WTC11 (cell line): ENCODE results near the gene PROM2. TPM values are rescaled to one million over a fixed set of nuclear protein-coding genes. Genes with fewer than 3 reads are reported as not detected.

Experiments
- ATAC-seq: fragments of 200-7000 bp; cut with Tn5 transposase; 2 replicates; pipeline ENCODE4 v1.10.0; 2021; ENCODE audit warnings: mild to moderate bottlenecking, moderate library complexity
- CTCF ChIA-PET: fragments of 300-600 bp; sonication (Branson Sonifier 250); formaldehyde crosslinking; loops from one replicate; lab custom pipeline; 2021; ENCODE audit warnings: antibody characterized with exemption; lab: Charles Lee
- POLR2A ChIA-PET: fragments of 350-600 bp; sonication (Branson Sonifier 250); formaldehyde crosslinking; loops from one replicate; lab custom pipeline; 2021; ENCODE audit warnings: antibody characterized with exemption; lab: Charles Lee
- DNase-seq: peaks from one replicate; pipeline ENCODE4 v3.0.0; 2021; ENCODE audit warnings: low spot score
- H3K27ac Mint-ChIP-seq: 2 replicates; pipeline ENCODE4 v1.8.0; 2021; ENCODE audit warnings: mixed read lengths
- H3K27me3 Mint-ChIP-seq: 2 replicates; pipeline ENCODE4 v1.8.0; 2021; ENCODE audit warnings: low read depth, mild to moderate bottlenecking, moderate library complexity, mixed read lengths
- H3K36me3 Mint-ChIP-seq: 2 replicates; pipeline ENCODE4 v1.8.0; 2021; ENCODE audit warnings: mixed read lengths
- H3K4me1 Mint-ChIP-seq: 2 replicates; pipeline ENCODE4 v1.8.0; 2022; ENCODE audit warnings: mixed read lengths
- H3K4me3 Mint-ChIP-seq: 2 replicates; pipeline ENCODE4 v1.8.0; 2021; ENCODE audit warnings: mild to moderate bottlenecking, moderate library complexity, mixed read lengths
- H3K9me3 Mint-ChIP-seq: 2 replicates; pipeline ENCODE4 v1.8.0; 2021; ENCODE audit warnings: mixed read lengths
- ATF1 ChIP-seq: sonication (generic); formaldehyde crosslinking; IDR thresholded peaks from 2 replicates; pipeline ENCODE4 v1.8.1; 2023; ENCODE audit warnings: mild to moderate bottlenecking, moderate library complexity, missing genetic modification reagents
- ATF2 ChIP-seq: sonication (generic); formaldehyde crosslinking; IDR thresholded peaks from 2 replicates; pipeline ENCODE4 v1.8.1; 2022; ENCODE audit warnings: low read depth, missing genetic modification reagents, borderline replicate concordance
- CBFB ChIP-seq: sonication (generic); formaldehyde crosslinking; IDR thresholded peaks from 2 replicates; pipeline ENCODE4 v1.8.1; 2022; ENCODE audit warnings: mild to moderate bottlenecking, low read depth, missing genetic modification reagents
- CDX4 ChIP-seq: fragments of 250-450 bp; sonication (Bioruptor Pico); IDR thresholded peaks from 2 replicates; pipeline ENCODE4 v1.9.0; 2021; ENCODE audit warnings: moderate library complexity, mild to moderate bottlenecking, inconsistent platforms, borderline replicate concordance
- ETV6 ChIP-seq: sonication (generic); formaldehyde crosslinking; IDR thresholded peaks from 2 replicates; pipeline ENCODE4 v1.8.1; 2022; ENCODE audit warnings: mild to moderate bottlenecking, missing genetic modification reagents
- FOXK1 ChIP-seq: sonication (generic); formaldehyde crosslinking; IDR thresholded peaks from 2 replicates; pipeline ENCODE4 v1.8.0; 2022; ENCODE audit warnings: mild to moderate bottlenecking, moderate library complexity, missing genetic modification reagents
- FOXP1 ChIP-seq: sonication (generic); formaldehyde crosslinking; IDR thresholded peaks from 2 replicates; pipeline ENCODE4 v1.8.0; 2022; ENCODE audit warnings: missing genetic modification reagents, mild to moderate bottlenecking, moderate library complexity, borderline replicate concordance
- GTF2I ChIP-seq: fragments of 250-450 bp; sonication (Bioruptor Pico); conservative IDR thresholded peaks from 2 replicates; pipeline ENCODE4 v1.4.0; 2021; ENCODE audit warnings: mild to moderate bottlenecking
- JUN ChIP-seq: sonication (generic); formaldehyde crosslinking; IDR thresholded peaks from 2 replicates; pipeline ENCODE4 v1.8.0; 2023; ENCODE audit warnings: mild to moderate bottlenecking, missing genetic modification reagents
- MLX ChIP-seq: sonication (generic); formaldehyde crosslinking; IDR thresholded peaks from 2 replicates; pipeline ENCODE4 v1.8.1; 2023; ENCODE audit warnings: mild to moderate bottlenecking, missing genetic modification reagents, moderate library complexity
- NFYB ChIP-seq: sonication (generic); formaldehyde crosslinking; conservative IDR thresholded peaks from 2 replicates; pipeline ENCODE4 v1.8.0; 2022; ENCODE audit warnings: low read depth, missing genetic modification reagents
- PREB ChIP-seq: sonication (generic); formaldehyde crosslinking; IDR thresholded peaks from 2 replicates; pipeline ENCODE4 v1.8.1; 2022; ENCODE audit warnings: mild to moderate bottlenecking, missing genetic modification reagents, moderate library complexity, borderline replicate concordance
- SMAD3 ChIP-seq: sonication (generic); formaldehyde crosslinking; IDR thresholded peaks from 2 replicates; pipeline ENCODE4 v1.8.0; 2022; ENCODE audit warnings: missing genetic modification reagents, mild to moderate bottlenecking, borderline replicate concordance
- TCF7 ChIP-seq: sonication (generic); formaldehyde crosslinking; IDR thresholded peaks from 2 replicates; pipeline ENCODE4 v1.8.0; 2022; ENCODE audit warnings: mild to moderate bottlenecking, low read depth, missing genetic modification reagents, moderate library complexity
- TEAD1 ChIP-seq: sonication (generic); formaldehyde crosslinking; IDR thresholded peaks from 2 replicates; pipeline ENCODE4 v1.8.0; 2022; ENCODE audit warnings: mild to moderate bottlenecking, missing genetic modification reagents
- USF2 ChIP-seq: sonication (generic); formaldehyde crosslinking; IDR thresholded peaks from 2 replicates; pipeline ENCODE4 v1.8.1; 2023; ENCODE audit warnings: mild to moderate bottlenecking, missing genetic modification reagents, moderate library complexity
- ZBTB21 ChIP-seq: sonication (generic); formaldehyde crosslinking; IDR thresholded peaks from 2 replicates; pipeline ENCODE4 v1.8.1; 2023; ENCODE audit warnings: mild to moderate bottlenecking, missing genetic modification reagents, borderline replicate concordance
- ZNF121 ChIP-seq: sonication (generic); formaldehyde crosslinking; IDR thresholded peaks from 2 replicates; pipeline ENCODE4 v1.8.0; 2023; ENCODE audit warnings: missing genetic modification reagents
- ZNF232 ChIP-seq: sonication (generic); formaldehyde crosslinking; IDR thresholded peaks from 2 replicates; pipeline ENCODE4 v1.8.0; 2022; ENCODE audit warnings: mild to moderate bottlenecking, missing genetic modification reagents
- ZNF416 ChIP-seq: fragments of 250-450 bp; sonication (Bioruptor Pico); IDR thresholded peaks from 2 replicates; pipeline ENCODE4 v1.9.0; 2021; ENCODE audit warnings: mild to moderate bottlenecking, inconsistent platforms
- ZNF425 ChIP-seq: fragments of 250-450 bp; sonication (Bioruptor Pico); conservative IDR thresholded peaks from 2 replicates; pipeline ENCODE4 v1.9.0; 2021; ENCODE audit warnings: mild to moderate bottlenecking
- ZNF512 ChIP-seq: sonication (generic); formaldehyde crosslinking; IDR thresholded peaks from 2 replicates; pipeline ENCODE4 v1.8.1; 2022; ENCODE audit warnings: missing genetic modification reagents, borderline replicate concordance
- ZNF671 ChIP-seq: fragments of 250-450 bp; sonication (Bioruptor Pico); IDR thresholded peaks from 2 replicates; pipeline ENCODE4 v1.8.0; 2021; ENCODE audit warnings: mild to moderate bottlenecking
- total RNA-seq: library from RNA; stranded (reverse); gene quantifications from 3 replicates; pipeline ENCODE4 v1.2.3, GENCODE V29; 2021

Gene PROM2
- total RNA-seq, 1 experiment from 2014 or later: 8.3 TPM

- TF ChIP-seq ZNF671 (CRISPR knock-in tag) (no peak), CBFB (no peak), MLX (CRISPR knock-in tag) (no peak), TCF7 (CRISPR knock-in tag) (no peak), ZNF425 (no peak)
These were observed 44.4 kb downstream of the PROM2 start (continued) for GRCh38 chr2:95318431-95319220.

GRCh38 chr2:95319481-95320343 lies 45.5 kb downstream of the PROM2 start:
- Mint-ChIP-seq H3K36me3 (no peaks in the 10 kb centered on the region), H3K4me3 (no peak overlapping the region), H3K27ac (no peak overlapping the region), H3K9me3 (no peaks in the 10 kb centered on the region), H3K27me3 (no peaks in the 10 kb centered on the region), H3K4me1 (peaks cover 3% of the 10 kb centered on the region)
- TF ChIP-seq GTF2I (CRISPR knock-in tag): no peak
- no peak for TF ChIP-seq ZBTB21 (CRISPR knock-in tag)
- TF ChIP-seq ZNF232 (CRISPR knock-in tag): no peak
- no peak for TF ChIP-seq CDX4 (CRISPR knock-in tag)
- no peak for TF ChIP-seq ATF2 (CRISPR knock-in tag)
- no peak for DNase-seq
- ATAC-seq: no peak
- ChIA-PET CTCF (interaction anchor here (0.9 to 5.8 kb wide), 3 partner anchors 8 to 88 kb away, joined by 3 to 107 read pairs (median 3); no protein-coding TSS in a partner anchor), POLR2A (no interaction called here)

- Mint-ChIP-seq H3K9me3 (no peaks in the 10 kb centered on the region), H3K4me3 (no peak overlapping the region), H3K27me3 (no peaks in the 10 kb centered on the region), H3K4me1 (no peaks in the 10 kb centered on the region), H3K36me3 (no peaks in the 10 kb centered on the region), H3K27ac (no peak overlapping the region)
- ATAC-seq: no peak
- CTCF ChIA-PET: interaction anchor here (1.1 to 1.5 kb wide), 2 partner anchors 7 to 43 kb away, joined by 3 read pairs; no protein-coding TSS in a partner anchor
- DNase-seq: no peak
- POLR2A ChIA-PET: no interaction called here
- TF ChIP-seq USF2 (CRISPR knock-in tag): no peak
- TF ChIP-seq TEAD1 (CRISPR knock-in tag): no peak
- TF ChIP-seq ZNF121: no peak
- TF ChIP-seq PREB (CRISPR knock-in tag): no peak
- TF ChIP-seq SMAD3 (CRISPR knock-in tag): no peak
- TF ChIP-seq ZNF416 (CRISPR knock-in tag): no peak
- no peak for TF ChIP-seq ETV6 (CRISPR knock-in tag)
- no peak for TF ChIP-seq ZNF512 (CRISPR knock-in tag)
- no peak for TF ChIP-seq NFYB (CRISPR knock-in tag)
- TF ChIP-seq ATF1 (CRISPR knock-in tag): no peak
- no peak for TF ChIP-seq JUN (CRISPR knock-in tag)
- TF ChIP-seq FOXK1 (CRISPR knock-in tag): no peak
- TF ChIP-seq GTF2I (CRISPR knock-in tag): no peak
- TF ChIP-seq FOXP1 (CRISPR knock-in tag): no peak
These were observed 46.1 kb downstream of the PROM2 start for GRCh38 chr2:95320344-95320712.
